MM.1S (cell line): ENCODE measurements around the gene PDE1C.

Experiments used
- DNase-seq: peaks from one replicate; pipeline ENCODE4 v3.0.0-alpha.2; 2015
- H2AFZ ChIP-seq: fragments of 300-600 bp; sonication (generic); 2 replicates; pipeline ENCODE4 v1.6.0; 2016; ENCODE audit warnings: antibody characterized with exemption, low read length
- H3F3A ChIP-seq: fragments of 300-600 bp; sonication (generic); 2 replicates; pipeline ENCODE4 v1.6.1; 2016; ENCODE audit warnings: mild to moderate bottlenecking, antibody characterized with exemption, low read length, moderate library complexity, mixed read lengths; ENCODE audit not compliant: insufficient read depth
- H3K27ac ChIP-seq: fragments of 300-600 bp; sonication (generic); 2 replicates; pipeline ENCODE4 v1.5.1; 2016; ENCODE audit warnings: mild to moderate bottlenecking, low read length
- H3K27me3 ChIP-seq: fragments of 300-600 bp; sonication (generic); replicated peaks from 2 replicates; pipeline ENCODE4 v1.6.0; 2016; ENCODE audit warnings: low read length; ENCODE audit not compliant: insufficient read depth
- H3K36me3 ChIP-seq: fragments of 300-600 bp; sonication (generic); replicated peaks from 2 replicates; pipeline ENCODE4 v1.6.1; 2016; ENCODE audit warnings: mild to moderate bottlenecking, low read length, mixed read lengths; ENCODE audit not compliant: insufficient read depth
- H3K4me1 ChIP-seq: fragments of 300-600 bp; sonication (generic); 2 replicates; pipeline ENCODE4 v1.6.1; 2016; ENCODE audit warnings: low read length, mixed read lengths
- H3K4me2 ChIP-seq: fragments of 300-600 bp; sonication (generic); 2 replicates; pipeline ENCODE4 v1.6.0; 2016; ENCODE audit warnings: low read depth, low read length
- H3K4me3 ChIP-seq: fragments of 300-600 bp; sonication (generic); 2 replicates; pipeline ENCODE4 v1.5.1; 2016; ENCODE audit warnings: low read length, mixed read lengths
- H3K79me2 ChIP-seq: fragments of 300-600 bp; sonication (generic); 2 replicates; pipeline ENCODE4 v1.6.1; 2016; ENCODE audit warnings: mixed run types, low read length, mixed read lengths
- H3K9ac ChIP-seq: fragments of 300-600 bp; sonication (generic); 2 replicates; pipeline ENCODE4 v1.6.1; 2016; ENCODE audit warnings: low read length, mixed read lengths
- H3K9me2 ChIP-seq: fragments of 300-600 bp; sonication (generic); replicated peaks from 2 replicates; pipeline ENCODE4 v1.6.1; 2016; ENCODE audit warnings: mild to moderate bottlenecking, low read length, mixed read lengths; ENCODE audit not compliant: insufficient read depth
- H3K9me3 ChIP-seq: fragments of 300-600 bp; sonication (generic); replicated peaks from 2 replicates; pipeline ENCODE4 v1.6.1; 2016; ENCODE audit warnings: mild to moderate bottlenecking, low read length, mixed read lengths; ENCODE audit not compliant: insufficient read depth
- H4K20me1 ChIP-seq: fragments of 300-600 bp; sonication (generic); 2 replicates; pipeline ENCODE4 v1.6.1; 2016; ENCODE audit warnings: mild to moderate bottlenecking, low read length, moderate library complexity, mixed read lengths; ENCODE audit not compliant: insufficient read depth
- CTCF ChIP-seq: fragments of 300-600 bp; sonication (generic); IDR thresholded peaks from 2 replicates; pipeline ENCODE4 v1.5.1; 2016; ENCODE audit warnings: antibody characterized with exemption, low read length, mixed read lengths
- EZH2 ChIP-seq: fragments of 300-600 bp; sonication (generic); optimal IDR thresholded peaks from 2 replicates; pipeline ENCODE3; 2017; ENCODE audit warnings: low read depth, mild to moderate bottlenecking, antibody characterized with exemption, low read length, mixed read lengths
- EZH2phosphoT487 ChIP-seq: fragments of 300-600 bp; sonication (generic); IDR thresholded peaks from 2 replicates; pipeline ENCODE4 v1.6.1; 2018; ENCODE audit warnings: antibody characterized with exemption, low read length

PDE1C gene

GRCh38 chr7:32042900-32043299 is 27.3 kb downstream of the PDE1C start:
- no peaks in the 10 kb centered on the region for H3F3A ChIP-seq
- H3K4me1 ChIP-seq = no peaks in the 10 kb centered on the region
- no peak overlapping the region for H3K4me3 ChIP-seq
- H3K79me2 ChIP-seq = no peaks in the 10 kb centered on the region
- no peaks in the 10 kb centered on the region for H3K27me3 ChIP-seq
- no peaks in the 10 kb centered on the region for H3K36me3 ChIP-seq
- no peak overlapping the region for H2AFZ ChIP-seq
- H3K27ac ChIP-seq = no peak overlapping the region
- no peak for TF ChIP-seq EZH2phosphoT487
- TF ChIP-seq EZH2 = no peak
- TF ChIP-seq CTCF = no peak
- H3K9me2 ChIP-seq = no peaks in the 10 kb centered on the region
- no peaks in the 10 kb centered on the region for H3K9me3 ChIP-seq
- no peaks in the 10 kb centered on the region for H4K20me1 ChIP-seq
- no peak overlapping the region for H3K4me2 ChIP-seq
- no peak overlapping the region for H3K9ac ChIP-seq
- no peak for DNase-seq

- no peak for TF ChIP-seq EZH2
- TF ChIP-seq CTCF = no peak
- no peak for TF ChIP-seq EZH2phosphoT487
- H3K9me2 ChIP-seq = no peaks in the 10 kb centered on the region
- H3K79me2 ChIP-seq = no peaks in the 10 kb centered on the region
- no peaks in the 10 kb centered on the region for H3K27me3 ChIP-seq
- H2AFZ ChIP-seq = no peak overlapping the region
- H3K4me1 ChIP-seq = peaks cover 10% of the 10 kb centered on the region
- H3K27ac ChIP-seq = no peak overlapping the region
- H4K20me1 ChIP-seq = no peaks in the 10 kb centered on the region
- no peak for DNase-seq
- 0 out of 2 replicates have a peak, but pooled peaks cover 3% of the 10 kb centered on the region for H3F3A ChIP-seq
- H3K9me3 ChIP-seq = no peaks in the 10 kb centered on the region
- no peak overlapping the region for H3K9ac ChIP-seq
- H3K4me3 ChIP-seq = no peak overlapping the region
- no peaks in the 10 kb centered on the region for H3K36me3 ChIP-seq
- no peak overlapping the region for H3K4me2 ChIP-seq
Observed at GRCh38 chr7:32039000-32039756, 31.0 kb downstream of the PDE1C start.

GRCh38 chr7:32037650-32038198 is 32.5 kb downstream of the PDE1C start:
- H3K4me3 ChIP-seq = no peak overlapping the region
- no peak overlapping the region for H2AFZ ChIP-seq
- H3K9me3 ChIP-seq = no peaks in the 10 kb centered on the region
- H3K36me3 ChIP-seq = no peaks in the 10 kb centered on the region
- H3F3A ChIP-seq = 0 out of 2 replicates have a peak, but pooled peaks cover 3% of the 10 kb centered on the region
- H3K9ac ChIP-seq = no peak overlapping the region
- H3K27ac ChIP-seq = no peak overlapping the region
- H3K9me2 ChIP-seq = no peaks in the 10 kb centered on the region
- H4K20me1 ChIP-seq = no peaks in the 10 kb centered on the region
- TF ChIP-seq CTCF (no peak), EZH2 (no peak), EZH2phosphoT487 (no peak)
- no peaks in the 10 kb centered on the region for H3K79me2 ChIP-seq
- peaks cover 10% of the 10 kb centered on the region for H3K4me1 ChIP-seq
- H3K4me2 ChIP-seq = 0 out of 2 replicates have a peak overlapping the region, but pooled peaks have one; percentile 13
- no peaks in the 10 kb centered on the region for H3K27me3 ChIP-seq
- peak; percentile 60 for DNase-seq
